Mucosa of descending colon (tissue), 3 donors: ENCODE data around the gene PHYHIPL. TPM values are rescaled to one million over a fixed set of nuclear protein-coding genes. Genes with fewer than 3 reads are reported as not detected.

ENCODE experiments used
- ATAC-seq: fragments of 200-7000 bp; cut with Tn5 transposase; one replicate; pipeline ENCODE4 v1.9.1; 2020; ENCODE audit warnings: mild to moderate bottlenecking, moderate library complexity
- DNase-seq, 3 donors: peaks; one replicate each; pipeline ENCODE4 v3.0.0-alpha.2; 2020
- H3K36me3 ChIP-seq: fragments of 200-600 bp; one replicate; pipeline ENCODE4 v1.8.0; 2021; ENCODE audit warnings: low read depth, mild to moderate bottlenecking
- H3K4me1 ChIP-seq: fragments of 200-600 bp; one replicate; pipeline ENCODE4 v1.8.0; 2021; ENCODE audit warnings: low read depth, mild to moderate bottlenecking
- H3K4me3 ChIP-seq: fragments of 200-600 bp; one replicate; pipeline ENCODE4 v1.8.0; 2021; ENCODE audit warnings: mild to moderate bottlenecking
- H3K9me3 ChIP-seq: fragments of 200-600 bp; one replicate; pipeline ENCODE4 v1.8.0; 2021; ENCODE audit warnings: mild to moderate bottlenecking
- CTCF ChIP-seq: fragments of 200-600 bp; IDR thresholded peaks from one replicate; pipeline ENCODE4 v1.8.0; 2022; ENCODE audit warnings: antibody characterized with exemption, mild to moderate bottlenecking
- intact Hi-C, 2 donors: fragments of 100-400 bp; cut with DNase I in 1 of 2; cut with micrococcal nuclease in 1 of 2; formaldehyde crosslinking; loops; one replicate each; pipeline versions ENCODE4 v1.11.0 to v1.11.1; 2022; cut with DNase I, micrococcal nuclease
- total RNA-seq, 3 donors: library from RNA; stranded (reverse); fragmentation: NEBNext Ultra II Directional in 2 of 3; extraction: Animal tissue kit (Norgen Biotek cat#: 25700) in 2 of 3; gene quantifications; one replicate each; pipeline versions ENCODE4 v1.2.1 to v1.2.4, GENCODE V29; 2021 to 2023
- donor health status: DM: no; HTN: no; CAD: no; lungs with moderate emphysema.
- donor health status: DM: no; HTN: no; CAD: no.
- donor health status: DM: no; HTN: yes; CAD: no.

Gene PHYHIPL
- total RNA-seq, 3 donors from 2014 or later, result 0.20 to 3.1 (median 0.39) TPM

GRCh38 chr10:59242991-59243390 is 66.5 kb downstream of the PHYHIPL start:
- no peaks in the 10 kb centered on the region for H3K4me1 ChIP-seq
- intact Hi-C loops, result loop anchor here (5.0 to 10.0 kb wide), 2 partner anchors 372 to 379 kb away; no protein-coding TSS in a partner anchor
- H3K4me3 ChIP-seq, result no peak overlapping the region
- DNase-seq, result no peak
- TF ChIP-seq CTCF, result no peak
- no peaks in the 10 kb centered on the region for H3K9me3 ChIP-seq
- no peaks in the 10 kb centered on the region for H3K36me3 ChIP-seq
- ATAC-seq, result no peak

GRCh38 chr10:59243611-59244195 is 67.3 kb downstream of the PHYHIPL start:
- DNase-seq (no peak), ATAC-seq (no peak)
- intact Hi-C loops, result loop anchor here (5.0 to 10.0 kb wide), 2 partner anchors 371 to 379 kb away; no protein-coding TSS in a partner anchor
- no peak for TF ChIP-seq CTCF
- H3K9me3 ChIP-seq, result no peaks in the 10 kb centered on the region
- H3K36me3 ChIP-seq, result no peaks in the 10 kb centered on the region
- no peak overlapping the region for H3K4me3 ChIP-seq
- no peaks in the 10 kb centered on the region for H3K4me1 ChIP-seq

- intact Hi-C loops, result loop anchor here (5.0 to 10.0 kb wide), 2 partner anchors 370 to 377 kb away; no protein-coding TSS in a partner anchor
- Histone ChIP-seq H3K4me3 (no peak overlapping the region), H3K4me1 (no peaks in the 10 kb centered on the region), H3K36me3 (no peaks in the 10 kb centered on the region), H3K9me3 (no peaks in the 10 kb centered on the region)
- ATAC-seq (no peak), DNase-seq (no peak)
- no peak for TF ChIP-seq CTCF
Measured at GRCh38 chr10:59244871-59245270, 68.4 kb downstream of the PHYHIPL start.

- Histone ChIP-seq H3K36me3 (no peaks in the 10 kb centered on the region), H3K9me3 (no peaks in the 10 kb centered on the region), H3K4me3 (no peak overlapping the region), H3K4me1 (no peaks in the 10 kb centered on the region)
- intact Hi-C loops, result loop anchor here in 1 of 2 donors (10.0 kb wide), 1 partner anchor 369 kb away; no protein-coding TSS in a partner anchor
- DNase-seq (no peak), ATAC-seq (no peak)
- TF ChIP-seq CTCF, result no peak
Measured at GRCh38 chr10:59245686-59246085, 69.2 kb downstream of the PHYHIPL start.

GRCh38 chr10:59252491-59252890 is 76.0 kb downstream of the PHYHIPL start:
- Histone ChIP-seq H3K9me3 (no peaks in the 10 kb centered on the region), H3K4me3 (no peak overlapping the region), H3K4me1 (no peaks in the 10 kb centered on the region), H3K36me3 (no peaks in the 10 kb centered on the region)
- no peak for DNase-seq
- TF ChIP-seq CTCF, result no peak
- no peak for ATAC-seq
- intact Hi-C loops, result no loop called here

GRCh38 chr10:59255463-59255862 is 79.0 kb downstream of the PHYHIPL start:
- Histone ChIP-seq H3K4me1 (no peaks in the 10 kb centered on the region), H3K9me3 (no peaks in the 10 kb centered on the region), H3K4me3 (no peak overlapping the region), H3K36me3 (no peaks in the 10 kb centered on the region)
- intact Hi-C loops, result no loop called here
- DNase-seq (no peak), ATAC-seq (no peak)
- no peak for TF ChIP-seq CTCF
